ENCODE measurements around the gene CD200R1. TPM values are rescaled to one million over a fixed set of nuclear protein-coding genes. Genes with fewer than 3 reads are reported as not detected.
A peak's percentile ranks its signal among the peaks of the same experiment; 100 is the strongest.

CD200R1 gene
- total and polyA plus RNA-seq, 2 experiments from 2014 or later: 0.18 to 0.28 TPM

DNA sequence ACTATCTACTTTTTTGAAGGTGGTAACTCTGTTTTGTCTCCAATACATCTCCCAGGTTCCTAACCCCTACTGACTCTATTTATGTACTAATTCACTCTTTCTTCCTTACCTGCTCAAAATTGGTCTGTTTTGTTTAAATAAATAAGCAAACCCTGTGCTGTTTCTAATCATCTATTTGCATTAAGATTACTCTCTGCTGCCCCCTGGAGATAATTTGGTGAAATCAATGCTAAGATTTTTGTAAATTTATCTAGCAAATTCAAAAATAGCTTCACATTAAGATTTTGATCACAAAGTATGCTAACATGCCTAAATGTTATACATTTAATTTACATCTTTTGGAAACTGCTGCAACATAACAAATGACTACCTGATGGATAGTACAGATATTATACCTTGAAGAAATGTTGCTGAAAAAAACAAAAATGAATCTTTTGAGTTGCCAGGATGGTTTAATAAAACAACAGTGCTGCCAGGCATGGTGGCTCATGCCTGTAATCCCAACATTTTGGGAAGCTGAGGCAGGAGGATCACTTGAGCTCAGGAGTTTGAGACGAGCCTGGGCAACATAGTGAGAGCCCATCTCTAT lies 4.4 kb upstream of the CD200R1 start:
- Histone ChIP-seq H3K36me3 (ENCODE audit: insufficient read depth) (no peaks in the 10 kb centered on the region), H3K27ac (ENCODE audit: low read depth) (no peak overlapping the region), H2AFZ (no peak overlapping the region), H3K9me2 (ENCODE audit: insufficient read depth) (no peaks in the 10 kb centered on the region), H4K20me1 (replicated peaks; ENCODE audit: insufficient read depth) (no peaks in the 10 kb centered on the region), H3K27me3 (ENCODE audit: insufficient read depth) (no peaks in the 10 kb centered on the region), H3K4me2 (no peak overlapping the region), H3F3A (replicated peaks; ENCODE audit: low read depth) (no peaks in the 10 kb centered on the region), H3K4me3 (no peak overlapping the region), H3K79me2 (replicated peaks; ENCODE audit: insufficient read depth) (no peaks in the 10 kb centered on the region), H3K4me1 (ENCODE audit: insufficient read depth) (no peaks in the 10 kb centered on the region)
- TF ChIP-seq ZNF114 (CRISPR knock-in tag; IDR thresholded peaks at IDR 0.05) (no peak), JUNB (IDR thresholded peaks at IDR 0.05; ENCODE audit: unreplicated experiment) (no peak)
- TF ChIP-seq, protein P1, sequence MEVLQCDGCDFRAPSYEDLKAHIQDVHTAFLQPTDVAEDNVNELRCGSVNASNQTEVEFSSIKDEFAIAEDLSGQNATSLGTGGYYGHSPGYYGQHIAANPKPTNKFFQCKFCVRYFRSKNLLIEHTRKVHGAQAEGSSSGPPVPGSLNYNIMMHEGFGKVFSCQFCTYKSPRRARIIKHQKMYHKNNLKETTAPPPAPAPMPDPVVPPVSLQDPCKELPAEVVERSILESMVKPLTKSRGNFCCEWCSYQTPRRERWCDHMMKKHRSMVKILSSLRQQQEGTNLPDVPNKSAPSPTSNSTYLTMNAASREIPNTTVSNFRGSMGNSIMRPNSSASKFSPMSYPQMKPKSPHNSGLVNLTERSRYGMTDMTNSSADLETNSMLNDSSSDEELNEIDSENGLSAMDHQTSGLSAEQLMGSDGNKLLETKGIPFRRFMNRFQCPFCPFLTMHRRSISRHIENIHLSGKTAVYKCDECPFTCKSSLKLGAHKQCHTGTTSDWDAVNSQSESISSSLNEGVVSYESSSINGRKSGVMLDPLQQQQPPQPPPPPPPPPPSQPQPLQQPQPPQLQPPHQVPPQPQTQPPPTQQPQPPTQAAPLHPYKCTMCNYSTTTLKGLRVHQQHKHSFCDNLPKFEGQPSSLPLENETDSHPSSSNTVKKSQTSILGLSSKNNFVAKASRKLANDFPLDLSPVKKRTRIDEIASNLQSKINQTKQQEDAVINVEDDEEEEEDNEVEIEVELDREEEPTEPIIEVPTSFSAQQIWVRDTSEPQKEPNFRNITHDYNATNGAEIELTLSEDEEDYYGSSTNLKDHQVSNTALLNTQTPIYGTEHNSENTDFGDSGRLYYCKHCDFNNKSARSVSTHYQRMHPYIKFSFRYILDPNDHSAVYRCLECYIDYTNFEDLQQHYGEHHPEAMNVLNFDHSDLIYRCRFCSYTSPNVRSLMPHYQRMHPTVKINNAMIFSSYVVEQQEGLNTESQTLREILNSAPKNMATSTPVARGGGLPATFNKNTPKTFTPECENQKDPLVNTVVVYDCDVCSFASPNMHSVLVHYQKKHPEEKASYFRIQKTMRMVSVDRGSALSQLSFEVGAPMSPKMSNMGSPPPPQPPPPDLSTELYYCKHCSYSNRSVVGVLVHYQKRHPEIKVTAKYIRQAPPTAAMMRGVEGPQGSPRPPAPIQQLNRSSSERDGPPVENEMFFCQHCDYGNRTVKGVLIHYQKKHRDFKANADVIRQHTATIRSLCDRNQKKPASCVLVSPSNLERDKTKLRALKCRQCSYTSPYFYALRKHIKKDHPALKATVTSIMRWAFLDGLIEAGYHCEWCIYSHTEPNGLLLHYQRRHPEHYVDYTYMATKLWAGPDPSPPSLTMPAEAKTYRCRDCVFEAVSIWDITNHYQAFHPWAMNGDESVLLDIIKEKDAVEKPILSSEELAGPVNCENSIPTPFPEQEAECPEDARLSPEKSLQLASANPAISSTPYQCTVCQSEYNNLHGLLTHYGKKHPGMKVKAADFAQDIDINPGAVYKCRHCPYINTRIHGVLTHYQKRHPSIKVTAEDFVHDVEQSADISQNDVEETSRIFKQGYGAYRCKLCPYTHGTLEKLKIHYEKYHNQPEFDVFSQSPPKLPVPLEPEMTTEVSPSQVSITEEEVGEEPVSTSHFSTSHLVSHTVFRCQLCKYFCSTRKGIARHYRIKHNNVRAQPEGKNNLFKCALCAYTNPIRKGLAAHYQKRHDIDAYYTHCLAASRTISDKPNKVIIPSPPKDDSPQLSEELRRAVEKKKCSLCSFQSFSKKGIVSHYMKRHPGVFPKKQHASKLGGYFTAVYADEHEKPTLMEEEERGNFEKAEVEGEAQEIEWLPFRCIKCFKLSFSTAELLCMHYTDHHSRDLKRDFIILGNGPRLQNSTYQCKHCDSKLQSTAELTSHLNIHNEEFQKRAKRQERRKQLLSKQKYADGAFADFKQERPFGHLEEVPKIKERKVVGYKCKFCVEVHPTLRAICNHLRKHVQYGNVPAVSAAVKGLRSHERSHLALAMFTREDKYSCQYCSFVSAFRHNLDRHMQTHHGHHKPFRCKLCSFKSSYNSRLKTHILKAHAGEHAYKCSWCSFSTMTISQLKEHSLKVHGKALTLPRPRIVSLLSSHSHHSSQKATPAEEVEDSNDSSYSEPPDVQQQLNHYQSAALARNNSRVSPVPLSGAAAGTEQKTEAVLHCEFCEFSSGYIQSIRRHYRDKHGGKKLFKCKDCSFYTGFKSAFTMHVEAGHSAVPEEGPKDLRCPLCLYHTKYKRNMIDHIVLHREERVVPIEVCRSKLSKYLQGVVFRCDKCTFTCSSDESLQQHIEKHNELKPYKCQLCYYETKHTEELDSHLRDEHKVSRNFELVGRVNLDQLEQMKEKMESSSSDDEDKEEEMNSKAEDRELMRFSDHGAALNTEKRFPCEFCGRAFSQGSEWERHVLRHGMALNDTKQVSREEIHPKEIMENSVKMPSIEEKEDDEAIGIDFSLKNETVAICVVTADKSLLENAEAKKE (CRISPR knock-in tag; IDR thresholded peaks at IDR 0.05): no peak
- TF ChIP-seq, protein P2, sequence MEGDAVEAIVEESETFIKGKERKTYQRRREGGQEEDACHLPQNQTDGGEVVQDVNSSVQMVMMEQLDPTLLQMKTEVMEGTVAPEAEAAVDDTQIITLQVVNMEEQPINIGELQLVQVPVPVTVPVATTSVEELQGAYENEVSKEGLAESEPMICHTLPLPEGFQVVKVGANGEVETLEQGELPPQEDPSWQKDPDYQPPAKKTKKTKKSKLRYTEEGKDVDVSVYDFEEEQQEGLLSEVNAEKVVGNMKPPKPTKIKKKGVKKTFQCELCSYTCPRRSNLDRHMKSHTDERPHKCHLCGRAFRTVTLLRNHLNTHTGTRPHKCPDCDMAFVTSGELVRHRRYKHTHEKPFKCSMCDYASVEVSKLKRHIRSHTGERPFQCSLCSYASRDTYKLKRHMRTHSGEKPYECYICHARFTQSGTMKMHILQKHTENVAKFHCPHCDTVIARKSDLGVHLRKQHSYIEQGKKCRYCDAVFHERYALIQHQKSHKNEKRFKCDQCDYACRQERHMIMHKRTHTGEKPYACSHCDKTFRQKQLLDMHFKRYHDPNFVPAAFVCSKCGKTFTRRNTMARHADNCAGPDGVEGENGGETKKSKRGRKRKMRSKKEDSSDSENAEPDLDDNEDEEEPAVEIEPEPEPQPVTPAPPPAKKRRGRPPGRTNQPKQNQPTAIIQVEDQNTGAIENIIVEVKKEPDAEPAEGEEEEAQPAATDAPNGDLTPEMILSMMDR (conservative IDR thresholded peaks at IDR 0.05; ENCODE audit: low read depth in 2 of 2): peak; percentile 48 to 94
- H3K27ac Mint-ChIP-seq: no peak overlapping the region
- H3K4me1 Mint-ChIP-seq: peaks cover 2% of the 10 kb centered on the region; the same call in 2 of the 3 replicates
- H3K4me3 Mint-ChIP-seq: no peak overlapping the region
- H3K9me3 Mint-ChIP-seq: no peaks in the 10 kb centered on the region
- ATAC-seq (no peak), DNase-seq (ENCODE audit: low spot score) (peak; percentile 68)
- H3K27me3 Mint-ChIP-seq (ENCODE audit: insufficient read depth, low read depth, poor library complexity): no peaks in the 10 kb centered on the region
- H3K36me3 Mint-ChIP-seq (ENCODE audit: low read depth): no peaks in the 10 kb centered on the region

Measured in GM23338 (cell line).